GM18909 (cell line): ENCODE measurements around the gene WDR37.

Experiments
- ATAC-seq: cut with Tn5 transposase; IDR thresholded peaks from one replicate; pipeline ENCODE4 v1.9.1; 2021; ENCODE audit warnings: mild to moderate bottlenecking; ENCODE audit not compliant: unreplicated experiment, poor library complexity

Gene WDR37

GRCh38 chr10:1068380-1069361, 12.5 kb downstream of the WDR37 start:
- no peak for ATAC-seq

DNA sequence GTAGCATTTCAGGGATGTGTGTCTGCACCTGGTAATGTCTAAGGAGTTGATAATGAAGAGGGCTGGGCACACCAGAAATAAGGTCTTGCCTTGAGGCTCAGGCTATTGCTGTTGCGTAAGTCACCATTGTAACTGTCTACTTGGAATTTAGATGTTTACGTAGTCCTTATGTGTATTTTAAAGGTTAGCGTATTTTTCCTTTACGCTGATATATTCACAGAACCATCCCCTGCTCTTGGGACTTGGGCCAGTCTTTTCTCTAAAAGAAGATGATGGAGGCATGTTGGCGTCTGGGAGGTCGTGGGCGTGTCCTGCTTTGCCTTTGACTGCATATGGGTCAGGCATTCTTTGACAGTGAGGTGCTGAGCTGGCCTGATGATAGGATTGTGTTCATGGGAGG, 14.7 kb downstream of the WDR37 start:
- no peak for ATAC-seq

- ATAC-seq, result no peak
Observed at GRCh38 chr10:1074052-1074747, 18.0 kb downstream of the WDR37 start.

GRCh38 chr10:1074748-1075308, 18.6 kb downstream of the WDR37 start:
- no peak for ATAC-seq

GRCh38 chr10:1078668-1079067, 22.5 kb downstream of the WDR37 start:
- ATAC-seq, result no peak

- ATAC-seq, result no peak
Observed at GRCh38 chr10:1083581-1083980, 27.4 kb downstream of the WDR37 start.

DNA sequence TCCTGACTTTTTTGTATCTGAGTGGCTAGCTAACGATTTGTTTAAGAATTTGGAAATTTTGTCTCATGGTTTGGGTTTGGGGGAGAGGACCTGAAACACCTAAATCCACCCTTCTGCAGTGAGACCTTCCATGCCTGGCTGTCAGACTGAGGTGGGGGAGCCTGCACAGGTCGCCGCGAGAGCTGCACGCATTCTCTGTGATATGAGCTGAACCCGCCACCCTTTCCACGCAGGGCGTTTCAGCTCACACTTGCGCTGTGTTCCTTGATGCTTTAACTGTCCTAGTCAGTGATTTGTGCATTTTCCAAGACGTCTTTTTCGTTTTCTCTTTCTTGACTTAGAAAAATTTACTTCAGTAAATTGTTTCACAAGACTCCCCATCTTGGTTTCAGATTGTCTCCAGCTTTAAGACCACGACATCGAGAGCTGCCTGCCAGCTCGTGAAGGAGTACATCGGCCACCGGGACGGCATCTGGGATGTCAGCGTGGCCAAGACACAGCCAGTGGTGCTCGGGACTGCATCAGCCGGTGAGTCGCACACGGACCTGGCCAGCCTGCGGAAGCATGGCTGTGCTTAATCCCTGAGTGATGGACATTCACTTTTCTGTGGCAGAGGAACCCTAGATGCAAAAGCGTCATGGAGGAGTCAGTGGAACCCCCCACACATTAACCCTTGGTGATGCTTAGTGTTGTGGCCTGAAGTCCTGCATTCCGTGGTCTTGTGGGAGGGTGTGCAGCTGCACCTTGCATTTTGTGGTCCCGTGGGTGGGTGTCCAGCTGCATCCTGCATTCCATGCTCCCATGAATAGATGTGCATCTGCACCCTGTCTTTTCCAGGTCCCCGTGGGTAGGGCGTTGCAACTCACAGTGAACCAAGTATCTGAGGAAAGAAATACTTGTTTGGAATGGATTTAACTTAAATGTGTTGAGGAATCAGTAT, 28.1 kb downstream of the WDR37 start:
- no peak for ATAC-seq

GRCh38 chr10:1085258-1085657, 29.1 kb downstream of the WDR37 start:
- no peak for ATAC-seq

DNA sequence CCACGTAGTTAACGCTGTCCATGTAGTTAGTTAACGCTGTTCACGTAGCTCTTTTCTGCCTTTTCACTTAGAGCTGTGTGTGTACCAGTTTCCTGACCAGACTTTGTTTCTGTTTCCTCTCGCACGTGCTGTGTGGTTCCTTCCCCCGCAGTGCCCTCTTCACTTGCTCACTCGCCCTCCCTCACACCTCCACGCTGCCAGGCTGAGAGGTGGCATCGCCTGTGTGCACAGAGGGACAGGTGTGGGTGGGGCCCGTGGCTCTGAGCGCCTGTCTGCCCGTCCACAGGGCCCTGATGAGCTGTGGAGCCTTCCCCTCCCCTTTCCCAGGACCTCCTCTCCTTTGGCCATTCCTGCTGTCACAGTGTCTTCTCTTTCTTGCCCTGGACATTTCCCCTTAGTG, 30.6 kb downstream of the WDR37 start:
- ATAC-seq, result no peak

GRCh38 chr10:1089017-1089689, 33.0 kb downstream of the WDR37 start:
- no peak for ATAC-seq

DNA sequence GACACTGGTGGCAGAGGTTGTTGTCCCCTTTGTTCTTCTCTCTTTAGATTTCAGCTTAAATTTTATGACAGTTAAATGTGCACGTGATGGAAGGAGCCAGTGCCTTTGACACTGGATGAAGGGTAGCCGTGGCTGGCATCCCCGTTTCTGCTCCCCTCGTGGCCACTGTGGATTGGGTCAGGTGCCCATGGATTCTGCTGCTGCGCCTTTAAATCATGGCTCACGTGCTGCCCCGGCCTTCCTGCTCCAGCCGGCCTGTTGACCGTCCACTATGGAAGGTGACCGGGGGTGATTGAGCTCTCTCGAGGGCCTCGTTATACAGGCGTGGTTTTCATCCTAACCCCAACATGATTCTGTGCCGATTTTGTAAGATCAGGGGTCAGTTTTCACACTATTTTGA, 34.5 kb downstream of the WDR37 start:
- ATAC-seq, result no peak

DNA sequence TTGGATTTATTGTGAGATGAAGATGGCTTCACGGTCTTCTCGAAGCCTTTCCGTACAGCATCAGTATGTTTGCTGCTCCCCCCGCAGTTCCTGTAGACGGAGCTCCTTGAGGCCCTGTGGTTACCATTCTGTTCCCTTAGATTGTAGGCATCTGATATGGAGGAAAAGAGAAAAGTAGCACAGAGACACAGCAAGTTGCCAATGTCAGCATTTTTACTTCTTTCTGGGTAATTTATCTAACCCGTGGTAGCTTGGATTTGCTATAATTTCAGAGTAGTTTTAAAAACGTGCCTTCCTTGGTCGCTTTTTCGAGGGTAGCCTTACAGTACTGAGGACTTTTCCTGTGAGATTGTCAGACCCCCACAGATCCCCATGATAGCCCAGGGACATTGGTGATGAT, 37.5 kb downstream of the WDR37 start:
- no peak for ATAC-seq

GRCh38 chr10:1094112-1095057, 38.2 kb downstream of the WDR37 start:
- ATAC-seq, result peak; percentile 40

GRCh38 chr10:1095498-1095897, 39.3 kb downstream of the WDR37 start:
- no peak for ATAC-seq

- ATAC-seq, result no peak
Observed at GRCh38 chr10:1096287-1096889, 40.2 kb downstream of the WDR37 start.

DNA sequence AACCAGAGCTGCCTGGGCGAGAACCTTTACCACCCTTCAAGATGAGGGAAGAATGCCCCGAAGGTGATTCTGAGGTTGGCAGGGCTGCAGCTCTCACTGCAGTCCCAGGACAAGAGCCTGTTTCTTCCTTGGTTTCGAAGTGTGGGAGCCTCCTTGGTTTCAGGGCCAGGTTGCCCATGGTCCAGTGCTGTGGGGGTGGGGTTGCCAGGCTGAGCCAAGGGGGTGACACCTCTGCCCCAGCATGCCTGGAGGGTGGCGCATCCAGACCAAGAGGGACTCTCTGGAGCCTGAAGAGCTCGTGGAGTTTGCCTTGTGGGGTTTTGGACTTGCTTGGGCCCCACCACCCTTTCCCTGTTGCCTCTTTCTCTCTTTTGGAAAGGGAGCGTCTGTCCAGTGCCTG, 41.3 kb downstream of the WDR37 start:
- no peak for ATAC-seq

DNA sequence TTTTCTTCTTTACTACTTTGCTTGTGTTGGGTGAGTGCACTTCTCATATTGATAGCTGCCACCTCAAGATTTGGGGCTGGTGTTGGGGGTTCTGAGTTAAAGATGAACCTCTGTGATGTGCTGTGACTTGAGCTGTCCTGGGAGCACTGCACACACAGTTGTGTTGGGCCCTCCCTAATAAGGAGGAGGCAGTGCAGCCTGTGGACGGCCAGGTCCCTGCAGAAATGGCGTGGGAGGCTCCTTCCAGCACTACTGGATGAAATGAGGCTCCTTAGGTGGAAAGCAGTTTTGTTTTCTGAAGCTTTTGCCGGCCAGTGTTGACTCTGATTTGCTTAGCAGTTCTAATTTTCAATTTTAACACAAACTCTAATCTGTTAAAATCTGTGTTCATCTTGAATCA, 44.0 kb downstream of the WDR37 start:
- ATAC-seq, result no peak

GRCh38 chr10:1100691-1101368, 44.6 kb downstream of the WDR37 start:
- no peak for ATAC-seq
